GM18951 (cell line): ENCODE data around the gene TAOK1.

Experiments
- POLR2A ChIP-seq: IDR thresholded peaks from 4 replicates; pipeline ENCODE4 v1.6.1; 2011; ENCODE audit warnings: mild to moderate bottlenecking; ENCODE audit not compliant: insufficient read length, insufficient read depth; ENCODE audit errors: extremely low read depth
- in situ Hi-C: fragments of 300-500 bp; cut with MboI; formaldehyde crosslinking; loops from one replicate; pipeline ENCODE4 v1.12.0; 2022; ENCODE audit warnings: low sequenced_read_pairs, mixed read lengths, inconsistent platforms; ENCODE audit not compliant: unreplicated experiment

Gene TAOK1

DNA sequence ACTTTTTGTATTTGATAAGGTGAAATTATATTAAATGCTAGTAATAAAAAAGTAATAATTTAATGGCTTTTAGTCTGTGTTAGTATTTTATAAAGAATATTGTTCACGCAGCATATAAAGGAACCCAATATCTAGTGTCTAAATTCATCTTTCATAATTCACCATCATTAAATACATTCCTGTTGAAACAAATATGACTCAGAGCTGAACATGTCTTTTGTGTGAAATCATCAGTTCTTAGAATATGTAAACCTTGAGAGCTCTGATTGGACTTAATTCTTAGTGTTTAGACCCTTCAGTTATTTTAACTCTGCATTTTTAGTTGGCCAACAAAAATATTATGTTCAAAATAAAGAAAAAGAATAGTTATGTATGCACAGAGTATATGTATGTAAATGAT, 104.8 kb downstream of the TAOK1 start:
- in situ Hi-C loops = no loop called here
- no peak for TF ChIP-seq POLR2A

DNA sequence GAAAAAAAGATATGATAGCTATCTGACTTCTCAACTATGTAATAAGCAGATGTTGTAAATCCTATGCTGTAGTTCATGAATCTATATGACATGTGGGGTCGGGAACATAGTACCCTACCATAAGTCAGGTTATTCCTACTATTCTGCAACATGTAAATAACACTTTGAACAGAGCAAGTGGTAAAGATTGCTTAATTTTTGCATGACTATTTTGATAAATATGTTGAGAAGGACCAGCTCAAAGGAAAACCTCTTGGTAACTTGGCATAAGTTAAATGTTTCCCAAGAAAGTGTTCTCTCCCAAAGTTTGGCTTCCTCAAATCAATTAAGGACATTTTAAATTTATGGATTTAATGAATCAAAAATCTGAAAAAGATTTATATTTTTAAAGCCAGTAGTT, 114.5 kb downstream of the TAOK1 start:
- no peak for TF ChIP-seq POLR2A
- in situ Hi-C loops = no loop called here

DNA sequence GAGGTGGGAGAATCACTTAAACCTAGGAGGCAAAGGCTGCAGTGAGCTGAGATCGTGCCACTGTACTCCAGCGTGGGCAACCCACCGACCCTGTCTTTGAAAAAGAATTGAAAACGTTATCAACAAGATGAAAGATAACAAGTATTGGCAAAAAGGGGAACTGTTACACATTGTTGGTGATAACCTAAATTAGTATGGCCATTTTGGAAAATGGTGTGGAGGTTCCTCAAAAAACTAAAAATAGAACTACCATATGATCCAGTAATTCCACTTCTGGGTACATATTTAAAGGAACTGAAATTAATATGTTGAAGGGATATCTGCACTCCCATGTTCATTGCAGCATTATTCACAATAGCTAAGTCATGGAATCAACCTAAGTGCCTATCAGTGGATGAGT, 115.7 kb downstream of the TAOK1 start:
- no peak for TF ChIP-seq POLR2A
- in situ Hi-C loops = no loop called here

DNA sequence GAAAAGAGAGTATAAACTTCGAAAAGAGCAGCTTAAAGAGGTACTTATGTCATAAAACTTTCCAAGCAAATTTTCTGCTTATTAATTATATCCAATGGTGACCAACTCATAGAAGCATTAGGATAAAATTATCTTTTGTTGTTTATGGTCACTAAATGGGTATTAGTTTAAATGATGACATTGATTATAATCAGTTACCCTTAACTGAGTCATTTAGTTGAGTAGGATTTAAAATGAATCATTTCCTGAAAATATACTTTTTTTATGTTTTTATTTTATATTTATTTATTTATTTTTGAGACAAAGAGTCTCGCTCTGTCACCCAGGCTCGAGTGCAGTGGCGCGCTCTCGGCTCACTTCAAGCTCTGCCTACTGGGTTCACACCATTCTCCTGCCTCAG, 120.8 kb downstream of the TAOK1 start:
- in situ Hi-C loops = no loop called here
- no peak for TF ChIP-seq POLR2A

DNA sequence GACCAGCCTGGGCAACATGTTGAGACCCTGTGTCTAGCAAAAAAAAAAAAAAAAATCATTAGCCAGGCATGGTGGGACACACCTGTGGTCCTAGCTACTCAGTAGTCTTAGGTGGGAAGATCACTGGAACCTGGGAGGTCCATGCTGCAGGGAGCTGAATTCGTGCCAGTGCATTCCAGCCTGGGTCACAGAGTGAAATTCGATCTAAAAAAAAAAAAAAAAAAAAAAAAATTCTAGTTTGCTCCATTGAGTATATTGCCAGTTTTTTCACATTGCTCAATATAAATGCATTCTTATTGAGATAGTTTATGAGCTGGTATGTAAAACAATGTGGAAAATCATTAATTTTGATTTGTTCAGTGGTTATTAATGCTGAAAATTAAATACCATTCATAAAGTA, 124.6 kb downstream of the TAOK1 start:
- TF ChIP-seq POLR2A = no peak

DNA sequence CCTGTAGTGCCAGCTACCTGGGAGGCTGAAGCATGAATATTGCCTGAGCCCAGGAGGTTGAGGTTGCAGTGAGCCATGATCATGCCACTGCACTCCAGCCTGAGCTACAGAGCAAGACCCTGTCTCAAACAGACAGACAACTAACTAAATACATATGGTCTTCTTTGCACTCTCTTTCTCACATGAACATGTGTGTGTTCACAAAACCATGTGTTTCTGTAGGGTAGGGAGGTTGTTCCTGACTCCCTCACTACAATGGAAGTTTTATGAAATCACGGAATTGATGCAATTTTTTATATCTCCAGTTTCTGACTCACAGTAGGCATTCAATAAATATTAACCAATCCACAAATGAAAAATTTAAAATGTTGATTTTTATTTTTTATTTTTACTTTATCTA, 128.2 kb downstream of the TAOK1 start:
- in situ Hi-C loops = no loop called here
- no peak for TF ChIP-seq POLR2A

More for the DNA sequence above, 124.6 kb downstream of the TAOK1 start:
- in situ Hi-C loops = no loop called here

DNA sequence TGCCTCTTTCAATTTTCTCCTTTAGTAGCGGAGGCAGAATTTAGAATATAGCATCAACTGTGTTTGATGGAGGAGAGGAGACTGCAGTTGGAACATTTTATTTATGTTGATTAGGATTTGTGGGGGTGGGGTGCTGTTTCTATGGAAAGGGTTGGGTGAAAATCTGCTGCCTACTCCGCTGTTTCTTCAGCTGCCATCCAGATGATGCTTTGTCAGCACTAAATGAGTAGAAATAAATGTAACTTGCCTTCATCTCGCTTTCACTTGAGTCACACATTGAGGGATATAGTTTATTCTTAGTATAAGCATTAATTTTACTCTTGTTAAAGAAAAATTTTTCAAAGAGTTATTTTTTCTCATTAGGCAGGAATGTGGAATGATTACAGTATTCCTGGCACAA, 134.5 kb downstream of the TAOK1 start:
- TF ChIP-seq POLR2A = no peak
- in situ Hi-C loops = no loop called here

DNA sequence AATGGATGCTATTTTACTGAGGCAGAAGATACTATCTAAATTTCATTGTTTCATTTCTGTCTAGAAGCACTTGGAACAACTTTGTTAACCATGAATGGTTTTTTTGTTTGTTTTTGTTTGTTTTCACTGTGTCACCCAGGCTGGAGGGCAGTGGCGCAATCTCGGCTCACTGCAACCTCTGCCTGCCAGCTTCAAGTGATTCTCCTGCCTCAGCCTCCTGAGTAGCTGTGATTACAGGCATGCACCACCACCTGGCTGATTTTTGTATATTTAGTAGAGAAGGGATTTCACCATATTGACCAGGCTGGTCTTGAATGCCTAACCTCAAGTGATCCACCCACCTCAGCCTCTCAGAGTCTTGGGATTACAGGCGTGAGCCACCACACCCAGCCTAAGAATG, 136.2 kb downstream of the TAOK1 start:
- TF ChIP-seq POLR2A = no peak
- in situ Hi-C loops = no loop called here

DNA sequence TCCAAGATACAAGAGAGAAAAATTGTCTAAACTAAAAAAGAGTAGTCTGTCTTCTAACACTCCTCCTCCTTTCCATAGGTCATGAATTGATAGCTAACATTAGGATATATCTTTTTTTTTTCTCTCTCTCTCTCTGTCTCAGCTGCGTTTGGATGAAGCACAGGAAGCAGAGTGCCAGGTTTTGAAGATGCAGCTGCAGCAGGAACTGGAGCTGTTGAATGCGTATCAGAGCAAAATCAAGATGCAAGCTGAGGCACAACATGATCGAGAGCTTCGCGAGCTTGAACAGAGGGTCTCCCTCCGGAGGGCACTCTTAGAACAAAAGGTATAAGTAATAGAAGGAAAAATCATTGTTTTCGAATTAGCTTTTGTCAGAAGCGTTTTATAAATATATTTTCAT, 143.8 kb downstream of the TAOK1 start:
- in situ Hi-C loops = loop anchor here (10.0 kb wide), 1 partner anchor 159 kb away; no protein-coding TSS in a partner anchor

DNA sequence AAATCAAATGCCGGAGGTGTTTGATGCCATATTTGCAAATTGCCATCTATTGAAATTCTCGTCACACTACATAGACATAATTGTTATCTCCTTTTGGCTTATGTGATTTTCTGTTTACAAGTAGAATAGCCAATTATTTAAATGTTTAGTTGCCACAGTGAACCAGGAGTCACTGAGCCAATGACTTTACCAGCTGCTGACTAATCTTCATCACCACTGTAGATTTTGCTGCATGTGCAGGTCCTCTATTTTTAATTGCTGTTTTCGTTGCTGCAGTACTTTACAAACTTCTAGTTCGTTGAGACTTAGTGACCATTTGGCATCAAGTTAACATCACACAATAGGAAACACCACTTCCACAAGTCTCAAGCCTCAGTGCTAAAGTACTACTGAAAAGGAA, 153.9 kb downstream of the TAOK1 start:
- TF ChIP-seq POLR2A = no peak
- in situ Hi-C loops = no loop called here

More for the DNA sequence above, 143.8 kb downstream of the TAOK1 start:
- TF ChIP-seq POLR2A = no peak

DNA sequence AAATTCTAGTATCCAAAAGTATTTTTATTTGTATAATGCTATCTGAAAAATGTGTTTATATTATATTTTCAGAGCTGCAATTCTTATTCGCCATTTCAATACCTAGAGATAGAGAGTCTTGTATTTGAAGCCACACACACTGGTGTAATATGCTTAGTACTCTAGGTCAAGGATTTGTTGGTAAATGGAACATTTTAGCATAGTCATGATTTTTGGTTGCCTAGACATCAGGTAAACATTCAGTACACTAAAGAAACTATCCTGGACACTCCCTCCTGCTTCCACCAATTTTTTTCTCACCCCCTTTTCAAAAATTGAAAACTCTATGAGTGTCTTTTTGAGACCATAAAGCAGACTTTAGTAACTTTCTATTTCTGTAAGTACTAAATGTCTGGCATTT, 155.9 kb downstream of the TAOK1 start:
- no peak for TF ChIP-seq POLR2A
- in situ Hi-C loops = no loop called here

DNA sequence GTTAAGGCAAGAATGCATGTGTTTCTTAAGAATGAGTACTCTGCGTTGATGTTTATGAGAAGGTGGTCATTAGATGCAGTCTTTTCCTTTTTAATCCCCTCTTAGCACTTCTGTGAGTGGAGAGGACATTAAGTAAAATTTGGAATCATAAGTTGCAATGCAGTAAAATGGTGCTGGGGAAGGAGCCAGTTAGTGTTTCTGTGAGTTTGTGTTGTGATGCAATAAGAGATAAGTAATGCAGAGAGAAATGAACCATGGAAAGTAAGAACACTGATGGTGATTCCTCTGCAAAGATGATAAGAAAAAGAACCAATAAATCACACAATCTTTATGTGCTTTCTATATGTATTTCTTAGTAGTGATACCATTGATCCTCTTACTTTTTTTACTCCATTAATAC, 156.7 kb downstream of the TAOK1 start:
- in situ Hi-C loops = no loop called here
- TF ChIP-seq POLR2A = no peak

DNA sequence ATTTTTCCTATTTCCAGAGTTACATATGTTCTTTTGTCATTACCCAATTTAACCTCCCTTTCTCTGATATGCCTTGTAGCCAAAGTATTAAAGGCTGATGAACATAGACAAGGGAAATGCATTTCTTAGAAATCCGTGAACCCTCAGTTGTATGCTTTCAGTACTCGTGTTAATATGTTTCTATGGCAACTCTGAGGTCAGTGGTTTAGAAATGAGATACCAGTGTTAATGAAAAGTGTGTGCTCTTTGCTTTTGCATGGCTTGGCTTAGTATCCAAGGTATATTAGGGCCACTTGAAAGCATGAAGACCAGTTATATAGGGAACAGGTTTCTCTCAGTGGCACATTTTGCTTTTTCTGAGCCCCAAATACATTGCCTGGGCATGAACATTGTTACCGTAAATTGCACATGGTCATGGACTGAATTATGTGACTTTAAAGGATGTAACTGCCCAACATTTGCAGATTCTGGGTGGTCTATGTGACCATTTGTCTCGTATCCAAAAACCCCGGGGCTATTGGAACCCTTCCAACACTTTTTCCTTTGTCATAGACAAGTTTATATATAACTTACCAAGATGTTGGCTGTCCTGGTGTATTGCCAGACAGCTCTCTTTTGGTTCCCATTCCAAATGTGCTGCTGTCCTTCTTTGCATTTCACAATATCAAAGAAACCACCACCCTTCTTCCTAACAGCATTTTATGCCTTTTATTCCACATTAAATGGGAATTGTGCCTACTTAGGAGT, 159.2 kb downstream of the TAOK1 start:
- no peak for TF ChIP-seq POLR2A
- in situ Hi-C loops = no loop called here

DNA sequence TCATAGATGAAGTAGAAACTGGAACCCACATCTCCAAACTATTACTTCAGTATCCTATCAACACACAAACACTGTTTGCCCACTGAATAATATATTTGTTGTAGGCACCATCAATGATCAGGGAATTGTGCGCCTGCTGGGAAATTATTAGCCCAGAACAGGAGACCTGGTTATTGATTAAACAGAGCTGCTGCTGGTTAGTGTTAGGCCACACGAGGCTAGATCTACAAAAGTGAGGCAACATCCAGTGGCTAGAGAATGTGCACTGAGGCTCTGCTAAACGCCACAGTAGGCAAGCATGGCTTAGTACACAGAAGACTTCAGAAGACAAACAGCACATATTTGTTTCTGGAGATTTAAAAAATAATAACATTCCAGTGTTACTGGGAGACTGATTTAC, 165.7 kb downstream of the TAOK1 start:
- no peak for TF ChIP-seq POLR2A
- in situ Hi-C loops = no loop called here
